NCI-H345 treated with DMSO at 0.1 percent for 48 hours (cell line): ENCODE results near the gene TMEM100.
"Not testable (repeated sequence)": the region's sequence is repeated elsewhere in the genome, so short reads cannot be mapped to it uniquely, and the experiment has no call there.

ENCODE experiments used
- DNase-seq: peaks from one replicate; lab custom pipeline; 2025; ENCODE audit not compliant: unreplicated experiment; lab: John Stamatoyannopoulos, UW

The TMEM100 gene

GRCh38 chr17:55690105-55690508 lies 32.6 kb downstream of the TMEM100 start:
- DNase-seq, result no peak

GRCh38 chr17:55689672-55690071 lies 33.0 kb downstream of the TMEM100 start:
- DNase-seq, result no peak

- DNase-seq, result no peak
These were observed 34.6 kb downstream of the TMEM100 start for GRCh38 chr17:55688057-55688456.

DNA sequence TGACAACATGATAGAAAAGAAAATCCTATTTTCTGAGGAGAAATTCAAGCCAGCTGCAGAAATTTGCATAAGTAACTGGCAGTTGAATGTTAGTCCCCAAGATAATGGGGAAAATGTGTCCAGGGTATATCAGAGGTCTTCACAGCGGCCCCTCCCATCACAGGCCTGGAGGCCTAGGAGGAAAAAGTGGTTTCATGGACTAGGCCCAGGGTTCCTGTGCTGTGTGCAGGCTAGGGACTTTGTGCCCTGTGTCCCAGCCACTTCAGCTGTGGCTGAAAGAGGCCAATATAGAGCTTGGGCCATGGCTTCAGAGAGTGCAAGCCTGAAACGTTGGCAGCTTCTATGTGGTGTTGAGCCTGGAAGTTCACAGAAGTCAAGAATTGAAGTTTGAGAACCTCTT lies 35.6 kb downstream of the TMEM100 start:
- DNase-seq, result no peak

DNA sequence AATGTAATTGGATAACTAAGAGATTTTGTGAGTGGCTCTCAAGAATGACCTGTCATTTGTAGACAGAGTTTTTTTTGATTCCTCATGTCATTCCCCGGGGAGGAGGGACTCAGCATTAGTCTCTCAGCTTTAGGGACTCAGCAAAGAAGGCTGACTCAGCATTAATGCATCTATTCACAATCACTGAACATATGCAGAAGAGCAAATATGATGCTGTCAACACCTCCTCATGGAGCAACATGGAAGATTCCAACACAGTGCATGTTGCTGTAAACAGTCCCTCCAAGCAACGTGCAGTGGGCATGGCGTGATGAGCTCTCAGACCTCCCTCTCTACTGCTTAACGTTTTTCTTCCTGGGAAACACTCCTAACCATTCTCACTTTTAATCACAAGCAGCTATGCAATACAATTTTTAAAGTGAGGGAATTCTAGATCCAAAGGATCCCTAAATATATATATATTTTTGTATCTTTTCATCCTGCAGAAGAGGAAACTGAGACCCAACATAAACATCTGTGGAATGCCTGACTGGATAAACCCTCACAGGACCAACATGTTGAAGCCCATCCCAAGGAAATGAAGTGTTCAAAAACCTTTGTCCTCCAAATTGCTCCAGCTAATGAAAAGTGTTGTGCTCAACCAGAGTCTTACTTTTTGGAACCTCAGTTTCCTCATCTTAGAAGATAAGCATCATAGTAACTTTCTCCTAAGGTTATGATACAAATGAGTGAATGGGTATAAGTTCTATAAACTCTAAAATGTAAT lies 38.9 kb downstream of the TMEM100 start:
- DNase-seq, result no peak

DNA sequence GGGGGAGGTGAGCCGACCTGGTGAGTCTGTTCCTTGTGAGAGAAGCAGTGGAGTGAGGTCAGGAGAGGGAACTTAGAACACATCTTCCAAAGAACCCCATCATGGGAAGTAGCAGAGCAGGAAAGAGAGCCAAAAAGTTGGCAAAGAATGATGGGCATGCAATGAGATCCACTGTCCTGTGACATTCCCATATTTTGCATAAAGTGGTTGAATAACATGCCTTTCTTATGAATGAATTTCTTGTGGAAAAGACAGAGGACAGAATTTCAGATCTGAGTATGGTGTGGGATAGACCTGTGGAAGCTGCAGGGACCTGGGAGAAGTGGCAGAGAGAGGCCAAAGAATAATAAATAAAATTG lies 41.3 kb downstream of the TMEM100 start:
- no peak for DNase-seq

DNA sequence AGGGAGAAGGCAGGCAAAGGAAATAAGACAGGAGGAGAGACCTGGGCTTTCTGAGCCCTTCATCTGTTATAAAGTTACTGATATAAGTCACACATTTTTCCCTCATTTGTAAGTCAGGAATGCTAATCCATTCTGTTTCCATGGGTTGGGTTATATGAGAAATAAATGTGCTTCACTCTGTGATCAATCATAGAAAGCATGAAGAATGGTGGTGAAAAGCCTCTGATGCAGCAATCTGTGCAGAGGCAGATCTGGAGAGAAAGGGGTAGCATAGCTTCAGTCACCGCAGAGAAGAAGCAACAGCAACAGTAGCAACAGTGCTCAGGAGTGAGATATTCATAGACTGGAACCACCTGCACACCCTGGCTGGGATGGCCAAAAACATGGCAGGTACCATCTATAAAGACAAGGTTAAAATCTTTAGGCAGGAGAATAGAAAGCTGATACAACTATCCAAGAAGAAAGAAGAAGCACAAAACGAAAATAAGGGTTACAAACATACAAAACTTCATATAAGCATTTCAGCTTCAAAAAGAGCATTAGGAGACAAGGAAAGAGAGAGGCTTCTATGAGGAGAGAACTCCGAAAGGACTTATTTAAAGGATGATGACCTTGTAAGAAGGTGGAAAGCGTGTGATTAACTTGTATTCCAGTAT lies 41.9 kb downstream of the TMEM100 start:
- DNase-seq, result no peak

GRCh38 chr17:55677446-55677845 lies 45.2 kb downstream of the TMEM100 start:
- no peak for DNase-seq

DNA sequence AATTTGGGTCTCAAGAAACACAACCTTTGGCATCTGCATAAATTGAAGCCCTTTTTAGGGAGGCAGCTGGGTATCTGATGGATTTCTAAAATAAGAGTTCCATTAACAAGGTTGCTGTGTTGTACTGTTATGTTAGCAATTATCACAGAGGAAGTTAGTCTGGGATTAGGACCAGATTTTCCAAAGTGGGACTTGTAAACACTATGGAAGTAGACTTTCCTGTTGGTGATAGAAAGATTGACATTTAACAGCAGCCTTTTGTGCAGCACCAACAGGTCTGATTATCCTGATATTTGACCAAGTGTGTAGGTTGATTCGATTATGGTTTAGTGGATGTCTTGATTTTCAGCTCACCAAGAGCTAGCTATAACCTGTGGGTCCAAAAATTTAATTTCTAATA lies 46.4 kb downstream of the TMEM100 start:
- DNase-seq, result no peak

GRCh38 chr17:55673743-55674506 lies 48.7 kb downstream of the TMEM100 start:
- no peak for DNase-seq

GRCh38 chr17:55672585-55673501 lies 49.8 kb downstream of the TMEM100 start:
- DNase-seq, result no peak

DNA sequence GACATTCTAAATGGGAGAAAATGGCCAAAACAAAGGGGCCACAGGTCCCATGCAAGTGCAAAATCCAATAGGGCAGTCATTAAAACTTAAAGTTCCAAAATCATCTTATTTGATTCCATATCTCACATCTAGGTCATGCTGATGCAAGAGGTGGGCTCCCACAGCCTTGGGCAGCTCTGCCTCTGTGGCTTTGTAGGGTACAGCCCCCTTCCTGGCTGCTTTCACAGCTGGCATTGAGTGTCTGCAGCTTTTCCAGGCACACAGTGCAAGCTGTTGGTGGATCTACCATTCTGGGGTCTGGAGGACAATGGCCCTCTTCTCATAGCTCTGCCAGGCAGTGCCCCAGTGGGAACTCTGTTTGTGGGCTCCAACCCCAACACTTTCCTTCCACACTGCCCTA lies 50.7 kb downstream of the TMEM100 start:
- not testable (repeated sequence) for DNase-seq
